HL-60/S4 treated with retinoic acid at 250 ng/mL for 4 days and 3 days (cell line): Measurements from ENCODE around the gene RAET1G.
"Not testable (repeated sequence)": the region's sequence is repeated elsewhere in the genome, so short reads cannot be mapped to it uniquely, and the experiment has no call there.

Experiments used
- in situ Hi-C: fragments of 300-500 bp; cut with MboI; formaldehyde crosslinking; loops from 2 replicates; pipeline ENCODE4 v1.7.0; 2022; ENCODE audit warnings: low sequenced_read_pairs

The RAET1G gene, protein sequence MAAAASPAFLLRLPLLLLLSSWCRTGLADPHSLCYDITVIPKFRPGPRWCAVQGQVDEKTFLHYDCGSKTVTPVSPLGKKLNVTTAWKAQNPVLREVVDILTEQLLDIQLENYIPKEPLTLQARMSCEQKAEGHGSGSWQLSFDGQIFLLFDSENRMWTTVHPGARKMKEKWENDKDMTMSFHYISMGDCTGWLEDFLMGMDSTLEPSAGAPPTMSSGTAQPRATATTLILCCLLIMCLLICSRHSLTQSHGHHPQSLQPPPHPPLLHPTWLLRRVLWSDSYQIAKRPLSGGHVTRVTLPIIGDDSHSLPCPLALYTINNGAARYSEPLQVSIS

DNA sequence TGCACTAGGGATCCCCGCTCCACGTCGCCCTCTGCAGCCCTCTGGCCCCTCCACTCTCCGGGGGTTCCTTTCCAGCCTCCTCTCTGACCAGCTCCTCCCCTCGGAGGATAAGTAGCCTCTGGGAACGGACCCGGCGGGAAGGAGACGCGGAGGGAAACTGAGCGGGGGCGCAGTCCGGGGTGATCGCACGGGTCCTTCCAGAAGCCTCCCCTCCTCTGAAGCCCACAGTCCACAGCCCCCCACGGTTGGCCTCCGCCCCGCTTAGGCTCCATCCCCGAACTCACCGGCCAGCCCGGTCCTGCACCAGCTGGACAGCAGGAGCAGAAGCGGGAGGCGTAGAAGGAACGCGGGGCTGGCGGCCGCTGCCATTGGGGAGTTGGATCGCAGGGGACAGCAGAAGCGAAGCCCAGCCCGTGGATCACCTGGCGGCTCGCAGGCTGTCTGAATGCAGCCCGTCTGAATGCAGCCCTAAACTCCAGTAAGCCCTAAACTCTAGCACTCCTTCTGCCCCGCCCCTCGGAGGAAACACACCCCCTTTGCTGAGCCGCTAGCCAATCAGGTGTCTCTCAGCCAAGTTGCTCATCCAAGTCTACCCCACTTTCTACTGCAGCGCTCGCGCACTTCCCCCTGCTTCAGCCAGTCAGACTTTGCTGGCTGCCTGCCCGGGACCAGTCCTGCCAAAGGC lies at the start of gene RAET1G:
Gene RAET1G (minus strand): TSS at position 480 of the 685 bp plus-strand sequence. CDS start 111 bp downstream, at position 369.
- in situ Hi-C loops = loop anchor here (10.0 kb wide), 1 partner anchor 198 kb away; no protein-coding TSS in a partner anchor

DNA sequence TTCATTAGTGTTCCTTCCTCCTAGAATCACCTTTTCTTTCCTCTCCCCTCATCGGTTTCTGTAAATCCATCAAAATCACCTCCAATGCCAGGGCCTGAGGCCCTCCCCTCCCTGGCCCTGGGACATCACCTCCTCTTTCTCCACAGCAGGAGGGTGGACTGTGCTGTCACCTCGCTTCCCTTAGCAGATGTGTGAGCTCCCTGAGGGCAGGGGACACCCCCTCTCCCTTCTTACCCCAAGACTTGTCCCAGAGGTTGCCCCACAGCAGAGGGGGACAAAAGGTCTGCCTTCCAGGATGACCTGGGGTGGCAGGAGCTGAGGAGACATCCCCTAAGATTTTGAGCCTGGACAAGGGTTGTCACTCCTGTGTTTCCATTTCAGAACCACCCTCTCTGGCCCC lies 46.7 kb upstream of the RAET1G start:
- in situ Hi-C loops = no loop called here

DNA sequence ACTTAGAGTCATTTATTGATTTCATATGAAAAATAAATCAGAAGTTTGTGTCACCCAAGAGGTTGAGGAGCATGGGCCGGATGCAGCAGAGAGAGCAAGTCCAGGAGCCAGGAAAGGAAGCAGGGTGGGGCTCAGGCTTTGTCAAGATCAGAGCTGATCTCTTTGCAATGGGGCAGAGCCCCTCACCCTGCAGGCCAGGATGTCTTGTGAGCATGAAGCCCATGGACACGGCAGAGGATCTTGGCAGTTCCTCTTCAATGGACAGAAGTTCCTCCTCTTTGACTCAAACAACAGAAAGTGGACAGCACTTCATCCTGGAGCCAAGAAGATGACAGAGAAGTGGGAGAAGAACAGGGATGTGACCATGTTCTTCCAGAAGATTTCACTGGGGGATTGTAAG lies 46.0 kb upstream of the RAET1G start:
- in situ Hi-C loops = not testable (repeated sequence)

DNA sequence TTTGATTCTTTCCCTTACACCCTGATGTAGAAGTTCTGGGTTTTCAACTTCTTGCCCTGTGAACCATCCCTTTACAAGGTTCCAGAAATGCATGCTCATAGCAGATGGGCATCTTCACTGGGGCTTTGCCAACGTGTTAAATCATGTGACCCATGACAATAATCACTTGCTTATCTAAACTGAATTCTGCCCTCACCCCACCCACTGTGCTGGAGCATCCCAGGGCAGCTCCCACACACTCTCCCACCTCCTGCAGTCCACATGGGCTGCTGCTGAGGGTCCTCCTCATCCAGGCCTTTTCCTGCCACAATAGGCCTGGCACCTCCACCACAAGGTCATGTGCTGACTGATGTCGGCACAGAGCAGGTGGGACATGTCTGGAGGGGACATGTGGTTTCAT lies 45.1 kb upstream of the RAET1G start:
- in situ Hi-C loops = not testable (repeated sequence)

DNA sequence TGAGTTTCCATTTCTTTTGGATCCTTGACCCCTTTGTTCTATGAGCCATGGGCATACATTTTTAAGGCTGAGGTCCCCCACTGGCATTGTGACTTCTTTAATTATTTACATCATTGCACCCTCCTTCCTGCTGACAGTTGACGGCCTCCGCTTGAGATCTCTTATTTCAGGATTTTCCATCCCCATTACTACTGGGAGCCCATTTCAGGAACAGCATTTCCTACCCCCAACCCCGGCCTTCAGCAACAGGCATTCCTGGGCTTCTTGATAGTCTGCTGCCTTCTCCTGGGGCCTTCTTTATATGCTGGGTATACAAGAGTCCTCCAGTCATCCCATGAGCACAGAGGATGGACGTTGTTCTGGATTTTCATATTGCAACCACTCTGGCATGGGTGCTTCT lies 44.7 kb upstream of the RAET1G start:
- in situ Hi-C loops = no loop called here

DNA sequence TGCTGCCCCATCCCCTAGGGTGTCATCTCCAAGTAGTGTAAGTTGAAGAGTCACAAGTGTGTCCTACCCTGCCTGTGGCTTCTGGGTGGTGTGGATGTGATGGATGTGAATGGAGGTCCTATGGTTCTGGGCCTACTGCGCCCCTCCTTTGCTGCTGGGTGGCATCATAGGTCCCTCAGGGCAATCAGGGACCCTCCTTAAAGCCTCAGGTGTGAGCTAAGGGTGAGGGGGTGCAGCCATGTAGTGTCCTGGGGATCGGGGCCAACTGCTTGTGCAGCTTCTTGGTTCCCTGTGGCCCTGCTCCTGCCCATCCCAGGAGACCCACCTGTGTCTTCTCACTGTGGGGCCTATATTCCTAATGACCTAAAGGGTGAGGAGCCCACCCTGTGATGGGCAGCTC lies 43.4 kb upstream of the RAET1G start:
- in situ Hi-C loops = not testable (repeated sequence)

DNA sequence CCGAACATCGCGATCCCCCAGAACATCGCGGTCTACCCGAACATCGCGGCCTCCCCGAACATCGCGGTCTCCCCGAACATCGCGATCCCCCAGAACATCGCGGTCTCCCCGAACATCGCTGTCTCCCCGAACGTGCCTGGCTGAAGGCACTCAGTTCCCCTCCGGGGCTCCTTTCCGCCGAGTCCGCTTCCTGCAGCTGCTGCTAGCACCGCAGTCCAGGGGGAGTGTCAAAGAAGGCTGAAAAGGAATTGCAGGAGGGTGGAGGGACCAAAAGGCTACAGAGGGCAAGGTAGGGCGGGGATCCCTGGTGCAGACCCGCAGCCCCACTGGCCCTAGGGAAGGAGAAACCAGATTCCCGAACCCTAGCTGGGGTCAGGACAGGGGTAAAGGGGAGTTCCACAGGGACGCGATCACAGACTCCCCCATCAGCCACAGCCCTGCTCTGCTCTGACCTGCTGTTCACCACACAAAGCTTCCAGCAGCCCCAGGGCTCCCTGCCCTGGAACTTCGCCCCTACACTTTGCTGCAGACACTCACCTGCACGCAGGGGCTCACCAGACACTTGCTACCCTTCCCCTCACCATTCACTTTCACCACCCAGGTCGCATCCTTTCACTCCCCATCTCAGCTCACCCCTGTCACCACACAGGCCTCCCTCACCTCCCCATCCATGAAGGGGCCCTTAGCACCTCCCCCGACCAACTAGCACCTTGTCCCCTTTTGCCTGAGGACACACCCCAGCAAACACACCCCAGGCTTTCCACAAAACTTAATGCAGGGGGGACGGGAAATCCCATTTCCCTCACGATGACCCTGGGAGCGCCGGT lies 42.5 kb upstream of the RAET1G start:
- in situ Hi-C loops = no loop called here

DNA sequence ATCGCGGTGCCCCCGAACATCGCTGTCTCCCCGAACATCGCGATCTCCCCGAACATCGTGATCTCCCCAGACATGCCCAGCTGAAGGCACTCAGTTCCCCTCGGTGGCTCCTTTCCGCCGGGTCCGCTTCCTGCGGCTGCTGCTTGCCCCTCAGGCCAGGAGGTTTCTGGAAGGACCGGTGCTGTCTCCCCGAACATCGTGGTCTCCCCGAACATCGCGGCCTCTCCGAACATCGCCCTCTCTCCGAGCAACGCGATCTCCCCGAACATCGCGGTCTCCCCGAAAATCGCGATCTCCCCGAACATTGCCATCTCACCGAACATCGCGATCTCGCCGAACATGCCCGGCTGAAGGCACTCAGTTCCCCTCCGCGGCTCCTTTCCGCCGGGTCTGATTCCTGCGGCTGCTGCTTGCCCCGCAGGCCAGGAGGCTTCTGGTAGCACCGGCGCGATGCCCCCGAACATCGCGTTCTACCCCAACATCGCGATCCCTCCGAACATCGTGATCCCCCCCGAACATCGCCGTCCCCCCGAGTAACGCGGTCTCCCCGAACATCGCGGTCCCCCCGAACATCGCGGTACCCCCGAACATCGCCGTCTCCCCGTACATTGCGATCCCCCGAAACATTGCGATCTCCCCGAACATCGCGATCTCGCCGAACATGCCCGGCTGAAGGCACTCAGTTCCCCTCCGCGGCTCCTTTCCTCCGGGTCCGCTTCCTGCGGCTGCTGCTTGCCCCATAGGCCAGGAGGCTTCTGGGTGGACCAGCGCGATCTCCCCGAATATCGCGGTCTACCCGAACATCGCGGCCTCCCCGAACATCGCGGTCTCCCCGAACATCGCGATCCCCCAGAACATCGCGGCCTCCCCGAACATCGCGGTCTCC lies 41.6 kb upstream of the RAET1G start:
- in situ Hi-C loops = no loop called here

DNA sequence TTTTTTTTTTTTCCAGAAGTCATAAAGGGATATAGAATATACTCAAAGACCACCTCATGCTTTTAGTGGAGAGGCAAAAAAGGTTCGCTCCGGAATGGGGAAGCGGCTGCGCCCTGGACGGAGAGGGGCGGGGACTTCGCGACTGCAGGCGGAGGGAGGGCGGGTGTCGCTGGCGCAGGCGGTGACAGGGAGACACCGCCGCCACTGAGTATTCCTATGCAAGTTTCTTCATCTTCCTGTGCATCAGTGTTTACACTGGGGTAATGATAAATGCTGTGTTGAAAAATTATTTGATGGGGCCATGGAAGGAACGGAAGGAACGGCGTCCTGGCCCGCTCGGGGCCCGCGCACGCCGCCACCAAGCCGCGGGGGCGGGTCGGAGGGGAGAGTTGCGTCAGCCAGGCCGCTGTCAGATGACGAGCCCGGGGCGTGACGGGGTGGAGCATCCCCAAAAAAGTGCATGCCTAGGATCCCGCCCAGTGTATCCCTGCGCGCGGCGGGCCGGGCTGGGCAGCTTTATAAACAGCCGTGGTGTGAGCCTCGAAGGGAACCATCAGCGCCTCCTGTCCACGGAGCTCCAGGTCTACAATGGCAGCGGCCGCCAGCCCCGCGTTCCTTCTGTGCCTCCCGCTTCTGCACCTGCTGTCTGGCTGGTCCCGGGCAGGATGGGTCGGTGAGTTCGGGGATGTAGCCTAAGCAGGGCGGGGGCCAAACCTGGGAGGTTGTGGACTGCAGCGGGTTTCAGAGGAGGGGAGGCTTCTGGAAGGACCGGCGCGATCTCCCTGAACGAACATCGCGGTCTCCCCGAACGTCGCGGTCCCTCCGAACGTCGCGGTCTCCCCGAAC lies 40.8 kb upstream of the RAET1G start, which contains the start of gene ULBP1:
Gene ULBP1 (plus strand): TSS at position 482 of the 846 bp plus-strand sequence. CDS start 107 bp downstream, at position 589.
- in situ Hi-C loops = no loop called here

DNA sequence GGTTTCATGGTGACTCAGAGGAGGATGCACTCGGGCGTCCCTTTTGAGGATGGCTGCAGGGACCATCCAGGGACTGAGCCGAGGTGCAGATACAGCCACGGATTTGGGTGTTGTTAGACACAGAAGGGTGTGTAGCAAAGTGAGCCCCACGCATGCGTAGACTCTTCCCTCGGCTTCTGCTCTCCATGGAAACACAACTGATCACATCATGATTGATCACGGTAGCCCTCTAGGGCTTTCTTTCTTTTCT lies 40.2 kb upstream of the RAET1G start:
- in situ Hi-C loops = no loop called here

DNA sequence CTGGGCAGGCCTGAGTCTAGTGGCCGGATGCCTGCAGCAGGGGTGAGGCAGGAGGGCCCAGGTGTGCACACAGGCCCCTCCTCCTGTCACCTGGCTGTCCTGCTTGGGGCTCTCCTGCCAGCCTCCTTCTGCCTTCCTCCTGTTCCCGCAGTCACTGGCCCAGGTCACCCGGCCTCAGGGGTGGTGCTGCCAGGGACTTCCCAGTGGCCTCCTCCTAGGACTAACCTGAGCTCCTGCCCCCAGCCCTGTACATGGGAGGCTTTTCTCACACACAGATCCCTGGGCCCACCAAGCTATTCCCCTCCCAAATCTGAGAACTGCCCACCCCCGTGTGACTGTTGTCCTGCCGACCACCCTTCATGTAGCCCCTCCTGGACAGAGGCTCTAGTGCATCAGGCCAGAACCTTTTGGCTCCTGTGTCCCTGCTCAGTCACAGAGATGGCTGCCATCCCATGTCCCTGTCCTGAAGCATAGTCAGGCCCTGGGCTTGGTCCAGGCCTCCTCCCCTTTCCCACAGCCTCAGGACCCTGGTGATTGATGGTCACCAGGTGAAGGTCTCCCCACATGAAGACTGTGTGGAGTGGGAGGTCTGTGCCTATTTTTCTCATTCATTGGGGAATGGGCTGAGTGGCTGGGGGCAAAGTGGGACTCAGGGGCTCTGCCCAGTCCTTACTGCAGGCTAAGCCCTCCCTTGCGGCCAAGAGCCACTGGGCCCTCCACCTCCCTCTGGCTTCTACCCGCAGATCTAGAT lies 39.7 kb upstream of the RAET1G start:
- in situ Hi-C loops = no loop called here

DNA sequence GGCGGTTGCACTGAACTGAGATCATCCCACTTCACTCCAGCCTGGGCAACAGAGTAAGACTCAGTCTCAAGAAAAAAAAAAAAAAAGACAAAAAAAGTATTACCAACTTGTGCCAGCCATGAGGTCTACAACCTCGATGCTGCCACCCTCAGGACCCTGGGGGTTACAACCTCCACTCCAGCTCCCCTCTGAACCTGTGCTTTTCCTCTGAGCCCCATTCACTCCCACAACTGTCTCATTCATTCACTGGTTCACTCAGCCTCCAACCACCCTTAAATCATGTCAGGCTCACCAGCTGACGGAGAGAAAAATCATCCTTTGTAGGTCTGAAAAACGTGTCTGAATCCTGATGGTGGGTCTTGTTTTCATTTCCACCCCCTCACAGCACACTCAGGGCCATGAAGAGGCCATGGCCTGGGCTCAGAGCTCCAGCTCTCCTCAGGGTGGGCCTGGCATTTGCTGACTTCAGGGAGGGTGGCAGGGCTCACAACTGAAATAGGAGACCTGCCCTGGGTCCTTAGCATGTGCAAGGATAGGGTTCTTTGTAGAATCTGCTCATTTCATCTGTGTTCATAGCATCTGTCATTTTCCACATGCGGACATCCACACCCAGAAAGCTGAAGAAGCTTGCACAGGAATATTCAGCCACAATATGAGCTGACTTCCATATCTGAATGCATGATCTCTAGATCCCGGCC lies 39.0 kb upstream of the RAET1G start:
- in situ Hi-C loops = no loop called here

DNA sequence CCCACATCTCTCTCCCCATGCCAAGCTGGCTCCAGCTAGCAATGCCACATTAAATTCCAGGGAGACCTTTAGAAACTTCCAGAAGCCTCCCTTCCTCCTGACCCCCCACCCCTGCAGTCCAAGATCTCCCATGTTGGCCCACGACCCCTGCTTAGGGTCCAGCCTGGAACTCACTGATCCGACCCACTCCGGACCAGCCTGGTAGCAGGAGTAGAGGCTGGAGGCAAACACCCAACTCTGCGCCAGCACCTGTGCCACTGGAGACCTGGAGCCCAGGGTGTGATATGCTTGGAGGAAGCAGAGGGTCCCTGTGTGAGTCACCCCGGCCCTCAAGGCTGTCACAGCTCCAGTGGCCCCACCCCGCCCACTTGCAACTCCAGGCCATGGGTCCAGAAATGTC lies 37.6 kb upstream of the RAET1G start:
- in situ Hi-C loops = no loop called here

DNA sequence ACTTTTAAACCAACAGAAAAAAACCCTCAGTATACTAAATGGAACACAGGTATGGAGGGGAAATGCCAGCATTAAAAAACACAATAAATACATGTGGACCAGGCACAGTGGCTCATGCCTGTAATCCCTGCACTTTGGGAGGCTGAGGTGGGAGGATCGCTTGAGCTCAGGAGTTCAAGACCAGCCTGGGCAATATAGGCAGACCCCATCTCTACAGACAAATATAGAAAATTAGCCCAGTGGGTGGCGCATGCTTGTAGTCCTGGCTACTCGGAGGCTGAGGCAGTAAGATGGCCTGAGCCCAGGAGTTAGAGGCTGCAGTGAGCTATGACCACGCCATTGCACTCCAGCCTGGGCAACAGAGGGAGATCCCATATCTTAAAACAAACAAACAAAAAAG lies 36.9 kb upstream of the RAET1G start:
- in situ Hi-C loops = not testable (repeated sequence)

DNA sequence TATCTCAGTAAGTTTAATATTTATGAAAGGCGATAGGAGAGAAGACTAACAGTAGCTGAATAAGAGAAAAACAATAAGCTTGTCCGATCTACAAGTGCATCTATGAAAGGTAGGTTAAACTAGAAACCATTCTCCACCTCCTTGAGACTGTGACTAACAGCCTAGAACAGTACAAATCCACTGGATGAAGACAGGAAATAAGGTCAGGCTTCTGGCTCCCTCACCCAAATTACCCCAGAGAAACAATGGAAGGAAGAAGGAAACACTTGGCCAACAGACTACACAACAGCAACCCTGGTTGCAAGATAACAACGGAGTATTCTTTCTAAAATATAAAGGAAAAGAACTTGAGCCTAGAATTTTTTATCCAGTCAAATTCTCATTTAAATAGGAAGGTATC lies 35.2 kb upstream of the RAET1G start:
- in situ Hi-C loops = not testable (repeated sequence)

DNA sequence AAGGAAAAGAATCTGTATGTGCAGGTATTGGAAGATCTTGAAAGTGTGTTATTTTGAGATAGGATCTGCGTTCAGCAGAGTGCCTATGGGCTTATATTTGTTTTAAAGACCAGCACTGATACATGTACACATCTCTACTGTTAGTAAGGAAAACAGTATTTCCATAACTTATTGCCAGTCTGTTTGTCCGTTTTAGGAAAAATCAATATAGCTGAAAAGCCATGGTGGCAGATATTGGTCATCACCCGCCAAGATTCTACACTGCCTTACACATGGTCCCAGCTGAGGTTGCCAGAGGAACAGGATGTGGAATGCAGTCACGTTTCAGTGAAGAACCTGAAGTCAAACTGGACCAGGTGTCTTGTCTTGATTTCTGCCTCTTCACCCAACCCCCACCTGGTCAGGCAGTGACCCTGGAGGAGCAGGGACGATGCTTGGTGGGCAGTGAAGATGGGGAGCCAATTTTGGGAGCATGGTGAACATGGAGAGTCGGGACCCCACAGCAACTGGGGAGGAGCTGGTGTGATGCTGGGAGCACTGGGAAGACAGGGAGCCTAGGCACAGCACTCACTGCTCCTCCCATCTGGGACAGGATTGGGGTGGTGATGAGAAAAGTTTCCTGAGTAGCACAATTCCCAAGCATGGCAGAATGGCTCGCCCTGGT lies 32.9 kb upstream of the RAET1G start:
- in situ Hi-C loops = not testable (repeated sequence)

DNA sequence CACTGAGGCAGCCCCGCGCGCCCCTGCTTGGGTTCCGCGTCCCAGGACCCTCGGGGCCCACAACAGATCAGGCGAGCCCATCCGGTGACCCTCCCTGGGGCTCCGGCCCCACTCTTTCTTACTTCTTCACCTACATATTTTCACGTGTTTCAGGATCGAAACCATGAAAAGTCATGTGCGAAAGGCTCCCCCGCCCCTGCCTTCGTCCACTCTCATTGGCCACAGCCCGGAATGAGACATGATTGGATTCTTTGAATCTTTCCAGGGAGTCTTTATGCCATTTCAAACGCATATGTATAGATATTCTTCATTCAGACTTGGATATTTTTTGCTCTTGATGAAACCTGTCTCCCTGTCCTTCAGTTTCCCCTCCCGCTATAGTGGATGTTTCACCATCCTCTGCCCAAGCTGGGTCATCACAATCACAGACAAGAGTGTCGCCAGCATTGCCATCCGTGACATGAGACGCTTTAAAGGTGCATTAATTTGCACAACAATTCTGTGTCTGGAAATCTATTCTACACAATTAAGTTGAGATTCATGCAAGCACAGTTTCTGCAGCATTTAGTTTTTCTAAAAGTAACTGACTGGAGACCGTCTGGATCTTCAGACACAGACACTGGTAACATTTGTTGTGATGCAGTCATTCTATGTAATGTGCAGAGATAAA lies 32.2 kb upstream of the RAET1G start:
- in situ Hi-C loops = not testable (repeated sequence)
